Measurements from ENCODE around the gene PDE9A.

Gene PDE9A

DNA sequence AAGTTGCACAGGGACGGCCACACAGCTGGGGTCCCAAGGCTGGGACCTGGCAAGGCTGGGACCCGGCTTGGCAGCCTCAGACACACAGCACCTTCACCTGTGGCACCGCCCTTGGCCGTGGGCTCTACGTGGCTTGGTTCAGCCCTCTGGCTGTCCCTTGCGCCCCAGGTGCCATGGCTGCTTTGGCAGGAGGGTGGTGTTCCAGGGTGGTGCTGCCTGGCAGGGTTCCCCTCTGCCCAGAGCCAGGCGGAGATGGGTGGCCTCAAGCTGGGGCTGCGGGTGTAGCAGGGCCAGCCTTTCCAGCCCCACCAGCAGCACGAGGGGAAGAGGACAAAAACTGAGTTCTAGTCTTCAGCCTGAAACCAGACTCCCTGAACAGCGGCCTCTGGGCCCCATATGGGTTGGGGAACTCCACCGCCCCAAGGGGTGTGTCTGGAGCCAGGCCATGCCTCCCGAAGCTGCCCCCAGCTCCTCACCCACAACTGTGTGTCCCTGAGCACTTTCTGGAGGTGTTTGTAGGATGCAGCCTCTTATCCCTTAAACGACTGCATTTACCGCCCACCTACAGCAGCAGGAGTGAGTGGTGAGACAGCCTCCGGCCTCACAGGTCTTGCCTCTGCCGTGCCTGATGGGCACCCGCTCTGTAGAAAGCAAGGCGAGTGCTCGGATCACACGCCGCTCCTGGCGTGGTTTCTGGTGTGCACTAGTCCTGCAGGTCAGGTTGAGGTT lies 92.3 kb downstream of the PDE9A start:
- DNase-seq: no peak

DNA sequence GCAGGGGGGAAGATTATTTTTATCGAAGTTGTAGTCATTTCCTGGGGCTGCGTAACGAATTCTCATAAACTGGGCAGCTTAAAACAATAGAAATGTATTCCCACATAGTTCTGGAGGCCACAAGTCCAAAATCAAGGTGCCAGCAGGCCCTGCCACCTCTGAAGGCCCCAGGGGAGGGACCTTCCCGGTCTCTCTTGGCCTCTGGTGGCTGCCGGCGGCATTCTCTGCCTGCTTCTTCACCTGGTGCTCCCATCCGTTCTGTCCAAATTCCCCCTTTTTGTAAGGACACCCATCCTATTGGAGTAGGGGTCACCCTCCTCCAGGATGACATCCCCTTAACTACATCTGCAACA lies 92.8 kb downstream of the PDE9A start:
- DNase-seq: no peak

DNA sequence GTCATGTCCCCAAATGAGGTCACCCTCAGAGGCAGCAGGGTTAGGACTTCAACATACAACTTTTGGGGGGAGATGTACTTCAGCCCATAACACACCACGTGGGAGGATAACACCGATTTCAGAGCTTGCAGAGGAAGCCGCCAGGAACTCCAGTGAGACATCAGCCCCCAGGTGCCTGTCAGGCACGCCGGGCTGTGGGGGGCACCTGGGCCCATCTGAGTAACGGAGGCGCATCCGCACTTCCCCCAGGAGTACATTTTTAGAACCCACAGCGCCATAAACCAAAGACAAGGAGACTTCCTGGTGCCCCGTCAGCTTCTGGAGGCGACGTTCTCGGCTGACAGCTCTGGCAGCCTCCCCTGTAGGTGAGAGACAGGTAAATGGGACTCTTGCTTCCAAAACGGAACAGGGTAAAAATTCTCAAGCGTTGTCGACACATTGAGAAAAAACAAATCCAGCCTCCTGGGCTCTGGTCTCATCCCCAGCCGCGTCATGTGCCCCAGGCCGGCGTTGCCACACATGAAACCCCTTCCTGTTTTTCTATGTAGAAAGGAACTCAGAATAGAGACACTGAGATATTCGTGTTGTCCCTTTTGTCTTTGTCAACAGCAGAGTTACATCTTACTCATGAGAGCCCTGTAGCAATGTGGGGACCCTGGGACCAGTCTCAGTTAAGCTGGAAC lies 93.3 kb downstream of the PDE9A start:
- DNase-seq: no peak

DNA sequence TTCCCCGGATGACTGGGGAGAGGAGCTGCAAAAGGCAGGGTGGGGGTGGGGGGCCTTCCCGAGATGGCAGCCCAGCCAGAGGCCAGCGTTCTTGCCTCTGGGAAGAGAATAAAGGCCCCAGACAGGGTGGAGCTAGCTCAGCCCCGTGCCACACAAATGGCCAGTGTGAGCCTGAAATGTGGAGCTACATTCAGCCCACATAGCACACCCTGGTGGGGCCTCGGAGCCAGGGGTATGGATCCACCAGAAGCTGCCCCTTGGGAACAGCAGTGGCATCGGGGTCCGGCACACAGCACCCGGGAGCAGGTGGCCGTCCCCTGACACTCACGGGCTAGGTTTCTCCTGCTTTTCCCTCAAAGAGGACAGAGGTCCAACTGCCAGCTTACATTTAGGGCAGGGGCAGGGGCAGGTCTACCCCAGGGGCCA lies 93.9 kb downstream of the PDE9A start:
- DNase-seq: peak; percentile 18

DNA sequence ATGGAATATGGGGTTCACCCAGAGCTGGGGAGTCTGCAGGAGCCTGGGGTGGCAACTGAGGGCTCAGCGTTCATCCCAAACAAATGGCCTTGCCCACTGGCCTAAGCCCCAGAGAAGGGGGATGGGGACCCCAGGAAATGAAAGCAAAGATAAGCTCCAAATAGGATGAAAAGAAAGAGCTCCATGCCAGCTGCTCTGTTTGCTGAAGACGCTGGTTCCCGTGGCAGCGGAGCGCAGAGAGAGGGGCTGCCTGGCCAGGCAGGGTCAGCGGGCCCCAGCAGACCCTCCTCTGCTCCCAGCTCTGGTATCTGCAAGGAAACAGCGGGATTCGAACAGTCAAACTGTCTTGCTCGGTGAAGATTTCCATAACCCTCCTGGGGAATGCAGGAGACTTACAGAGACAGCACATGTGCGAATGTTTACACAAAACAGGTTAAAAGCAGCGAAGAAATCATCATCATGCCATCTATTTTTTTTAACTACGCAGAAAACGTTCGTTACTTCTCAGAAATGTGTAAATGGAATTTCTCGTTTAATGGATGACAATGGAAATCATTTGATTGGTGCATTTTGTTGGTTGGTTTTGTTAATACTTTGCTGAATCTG lies 94.4 kb downstream of the PDE9A start:
- no peak for DNase-seq

DNA sequence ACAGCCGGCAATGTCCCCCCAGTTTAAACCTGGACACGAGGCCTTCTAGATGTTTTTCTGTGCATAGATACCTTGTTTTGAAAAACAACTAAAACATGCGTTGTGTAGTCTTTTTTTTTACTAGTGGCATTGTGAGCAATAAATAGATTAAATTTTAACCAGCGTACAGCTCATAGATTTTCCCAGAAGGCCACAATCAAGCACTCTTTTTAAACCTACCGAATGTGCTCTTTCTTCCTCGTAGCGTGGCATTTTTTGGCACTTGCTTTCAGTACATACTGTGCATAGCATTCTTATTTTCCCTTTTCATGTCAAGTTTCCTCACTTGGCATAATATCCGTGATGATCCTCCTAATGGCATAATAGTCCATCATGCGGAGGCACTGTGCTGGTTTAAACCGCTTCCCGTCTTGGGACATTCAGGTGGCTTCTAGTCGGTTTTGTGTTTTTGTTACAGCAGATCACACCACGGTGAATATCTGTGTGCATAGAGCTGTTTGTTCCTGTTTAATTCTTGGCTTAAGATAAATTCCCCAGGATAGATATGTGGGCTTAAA lies 95.3 kb downstream of the PDE9A start:
- DNase-seq: no peak

DNA sequence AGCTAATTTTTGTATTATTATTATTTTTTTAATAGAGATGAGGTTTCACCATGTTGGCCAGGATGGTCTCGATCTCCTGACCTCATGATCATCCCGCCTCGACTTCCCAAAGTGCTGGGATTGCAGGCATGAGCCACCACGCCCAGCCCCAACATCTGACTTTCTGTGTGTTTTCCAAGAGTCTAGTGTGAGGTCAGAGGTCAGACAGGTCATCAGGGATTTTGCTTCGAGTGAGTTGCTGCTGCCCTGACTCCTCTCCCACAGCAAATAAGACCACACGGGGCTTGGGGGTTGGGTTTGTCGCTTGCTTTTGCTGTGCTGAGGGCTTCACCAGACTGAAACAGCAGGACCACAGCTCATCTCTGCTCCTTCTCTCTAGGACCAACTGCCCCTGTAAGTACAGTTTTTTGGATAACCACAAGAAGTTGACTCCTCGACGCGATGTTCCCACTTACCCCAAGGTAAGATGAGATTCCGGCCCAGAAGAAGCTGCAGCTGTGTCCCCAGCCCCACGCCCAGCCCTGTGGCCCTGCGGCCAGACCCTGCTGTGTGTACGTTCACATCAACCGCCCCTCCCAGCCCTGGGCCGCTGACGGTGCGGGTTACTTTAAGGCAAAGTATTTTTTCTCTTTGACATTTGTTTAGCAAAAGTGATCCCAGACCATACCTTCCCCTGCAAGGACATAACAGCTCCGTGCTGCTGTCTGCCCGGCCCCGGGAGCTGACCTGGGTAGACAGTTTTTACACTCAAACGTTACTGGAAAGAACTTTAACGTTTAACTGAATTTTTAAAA lies 97.5 kb downstream of the PDE9A start:
- DNase-seq: no peak

DNA sequence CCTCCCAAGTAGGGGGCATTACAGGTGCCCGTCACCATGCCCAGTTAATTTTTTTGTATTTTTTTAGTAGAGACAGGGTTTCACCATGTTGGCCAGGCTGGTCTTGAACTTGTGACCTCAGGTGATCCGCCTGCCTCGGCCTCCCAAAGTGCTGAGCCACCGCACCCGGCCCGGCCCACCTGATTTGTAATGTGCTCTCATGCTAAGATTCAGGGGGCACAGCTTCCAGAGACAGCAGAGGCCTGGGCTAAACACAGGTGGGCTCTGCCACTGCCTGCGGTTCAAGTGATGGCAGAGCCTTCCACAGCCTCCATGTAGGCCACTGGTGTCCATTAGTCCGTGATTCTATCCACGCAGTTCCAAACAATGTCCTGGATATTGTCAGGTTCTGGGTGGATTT lies 98.4 kb downstream of the PDE9A start:
- DNase-seq: no peak

DNA sequence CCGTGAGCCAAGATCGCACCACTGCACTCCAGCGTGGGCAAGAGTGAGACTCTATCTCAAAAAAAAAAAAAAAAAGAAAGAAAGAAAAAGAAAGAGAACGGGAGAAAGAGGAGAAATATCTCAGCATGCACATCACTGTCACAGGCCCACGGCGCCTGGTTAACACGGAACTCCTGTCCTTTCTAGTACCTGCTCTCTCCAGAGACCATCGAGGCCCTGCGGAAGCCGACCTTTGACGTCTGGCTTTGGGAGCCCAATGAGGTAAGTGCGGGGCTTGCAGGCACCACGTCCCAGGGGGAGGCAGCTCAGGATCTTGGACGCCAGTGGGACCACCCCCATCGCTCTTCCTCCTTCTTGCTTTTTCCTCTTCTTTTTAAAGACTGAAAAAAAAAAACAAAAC lies 100.4 kb downstream of the PDE9A start:
- no peak for DNase-seq

DNA sequence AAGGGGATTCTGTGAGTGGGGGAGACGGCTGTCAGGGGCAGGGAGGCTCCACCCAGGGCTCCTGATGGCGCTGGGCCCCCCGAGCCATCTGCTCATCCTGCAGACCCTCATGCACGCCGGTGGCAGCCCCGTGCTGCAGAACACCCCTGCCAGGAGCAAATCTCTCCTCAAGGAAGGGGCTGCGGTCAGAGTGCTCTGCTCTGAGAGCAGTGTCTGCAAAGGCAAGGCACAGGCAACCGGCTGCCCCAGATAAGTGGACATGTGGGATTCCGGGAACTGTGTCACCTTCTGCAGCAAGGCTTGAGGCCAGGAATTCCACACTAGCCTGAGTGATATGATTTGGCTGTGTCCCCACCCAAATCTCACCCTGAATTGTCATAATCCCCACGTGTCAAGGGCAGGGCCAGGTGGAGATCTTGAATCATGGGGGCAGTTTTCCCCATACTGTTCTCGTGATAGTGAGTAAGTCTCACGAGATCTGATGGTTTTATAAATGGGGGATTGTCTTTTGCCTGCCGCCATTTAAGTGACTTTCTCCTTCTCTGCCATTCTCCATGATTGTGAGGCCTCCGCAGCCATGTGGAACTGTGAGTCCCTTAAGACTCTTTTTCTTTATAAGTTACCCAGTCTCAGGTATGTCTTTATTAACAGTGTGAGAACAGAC lies 101.0 kb downstream of the PDE9A start:
- DNase-seq: no peak

DNA sequence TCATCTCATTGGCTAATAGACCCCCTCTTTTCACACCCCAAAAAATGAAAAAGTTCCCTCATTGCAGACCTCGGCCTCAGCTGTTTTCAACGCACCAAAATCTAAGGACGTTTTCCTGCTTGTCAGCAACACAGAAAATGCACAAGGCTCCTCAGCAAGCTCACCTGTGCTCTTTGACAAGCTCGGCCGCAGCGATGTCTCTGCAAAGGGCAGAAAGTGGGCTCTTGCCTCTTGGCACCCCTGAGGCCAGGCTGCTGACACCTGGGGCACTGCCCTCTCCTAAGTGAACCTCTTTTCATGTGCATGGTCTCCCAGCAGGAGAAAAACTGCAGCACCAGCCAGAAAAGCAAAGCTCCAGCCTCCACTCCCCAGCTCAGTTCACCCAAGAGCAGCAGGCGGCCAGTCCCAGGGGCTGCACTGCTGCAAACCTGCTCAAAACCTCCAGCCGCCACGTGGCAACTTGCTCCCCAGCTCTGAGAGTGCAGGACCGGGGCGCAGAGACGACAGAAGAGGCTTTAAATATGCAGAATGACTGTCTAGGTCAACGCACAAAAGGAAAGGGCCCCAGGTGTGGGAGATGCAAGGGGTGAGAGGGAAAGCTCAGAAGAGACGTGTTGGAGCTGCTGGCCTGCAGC lies 101.7 kb downstream of the PDE9A start:
- no peak for DNase-seq

DNA sequence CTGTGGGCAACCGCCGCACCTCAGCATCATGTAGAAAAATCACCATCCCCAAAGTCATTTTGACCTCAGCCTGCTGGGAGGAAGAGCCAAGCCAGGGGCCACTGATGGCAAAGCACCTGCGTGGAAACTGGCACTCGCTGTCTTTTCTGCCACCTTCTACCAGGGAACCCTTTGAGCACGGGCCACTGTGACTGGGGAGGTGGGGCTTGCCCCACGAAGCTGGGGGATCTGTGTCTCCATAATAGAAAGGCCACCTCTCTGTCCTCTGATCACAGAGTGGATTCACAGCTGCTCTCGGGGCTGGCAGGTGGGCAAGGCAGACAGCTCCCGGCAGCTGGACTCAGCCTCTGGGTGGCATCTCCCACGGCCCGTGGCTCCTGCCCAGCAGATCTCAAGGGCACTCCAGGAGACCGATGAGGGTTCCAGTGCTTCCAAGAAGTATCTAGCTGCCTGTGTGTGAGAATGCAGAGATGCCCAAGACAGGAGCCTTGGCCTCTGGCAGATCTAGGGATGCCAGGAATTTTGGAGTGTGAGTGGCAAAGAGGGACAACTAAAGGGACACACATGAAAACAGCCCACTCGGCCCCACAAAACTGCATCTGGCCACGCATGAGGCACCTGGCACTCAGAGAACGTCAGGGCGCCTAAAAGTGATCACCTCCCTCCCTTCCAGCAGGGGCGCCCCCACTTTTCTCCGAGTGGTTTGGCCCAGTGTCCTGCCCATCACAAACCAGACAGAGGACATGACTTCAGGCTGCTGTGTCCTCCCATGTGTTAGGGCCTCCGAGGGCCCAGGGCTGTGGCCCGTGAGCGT lies 102.6 kb downstream of the PDE9A start:
- DNase-seq: no peak

DNA sequence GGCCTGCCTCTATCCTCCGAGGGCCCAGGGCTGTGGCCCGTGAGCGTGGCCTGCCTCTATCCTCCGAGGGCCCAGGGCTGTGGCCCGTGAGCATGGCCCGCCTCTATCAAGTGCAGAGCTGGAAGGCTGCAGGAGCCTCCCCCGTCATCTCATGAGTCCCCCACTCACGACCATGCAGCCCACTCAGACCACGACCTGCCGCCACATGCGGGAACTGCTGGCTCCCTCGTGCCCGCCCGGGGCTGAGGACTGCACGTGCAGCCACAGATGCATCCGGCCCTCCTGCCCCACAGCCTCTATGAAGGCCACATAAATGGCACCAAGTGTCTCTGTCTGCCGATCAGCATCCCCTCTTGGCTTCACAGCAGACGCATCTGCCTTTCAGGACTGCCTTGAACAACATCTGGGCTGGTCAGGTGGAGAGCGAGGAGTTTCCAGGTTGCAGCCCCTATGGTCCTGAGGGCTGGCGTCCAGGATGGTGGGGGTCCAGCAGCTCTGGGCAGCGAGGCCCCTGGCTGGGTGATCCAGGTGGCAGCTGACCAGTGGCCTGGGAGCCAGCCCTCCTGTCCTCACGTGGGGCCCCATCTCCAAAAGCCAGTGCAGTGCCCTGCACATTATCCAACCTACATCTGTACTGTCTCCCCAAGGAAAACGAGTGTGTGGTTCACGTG lies 103.3 kb downstream of the PDE9A start:
- DNase-seq: no peak

DNA sequence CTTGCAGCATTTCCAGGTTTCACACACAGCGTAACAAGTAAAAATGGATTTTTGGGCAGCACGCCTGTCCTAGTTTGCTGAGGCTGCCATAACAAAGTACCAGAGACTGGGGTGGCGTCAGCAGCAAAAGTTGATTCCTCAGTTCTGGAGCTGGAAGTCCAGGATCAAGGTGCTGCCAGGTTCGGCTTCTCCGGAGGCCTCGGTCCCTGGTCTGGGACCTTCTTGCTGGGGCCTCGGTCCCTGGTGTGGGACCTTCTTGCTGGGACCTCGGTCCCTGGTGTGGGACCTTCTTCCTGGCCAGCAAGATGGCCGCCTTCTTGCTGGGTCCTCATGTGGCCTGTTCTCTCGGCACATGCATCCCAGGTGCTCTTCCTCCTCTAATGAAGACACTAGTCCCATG lies 104.0 kb downstream of the PDE9A start:
- DNase-seq: no peak

DNA sequence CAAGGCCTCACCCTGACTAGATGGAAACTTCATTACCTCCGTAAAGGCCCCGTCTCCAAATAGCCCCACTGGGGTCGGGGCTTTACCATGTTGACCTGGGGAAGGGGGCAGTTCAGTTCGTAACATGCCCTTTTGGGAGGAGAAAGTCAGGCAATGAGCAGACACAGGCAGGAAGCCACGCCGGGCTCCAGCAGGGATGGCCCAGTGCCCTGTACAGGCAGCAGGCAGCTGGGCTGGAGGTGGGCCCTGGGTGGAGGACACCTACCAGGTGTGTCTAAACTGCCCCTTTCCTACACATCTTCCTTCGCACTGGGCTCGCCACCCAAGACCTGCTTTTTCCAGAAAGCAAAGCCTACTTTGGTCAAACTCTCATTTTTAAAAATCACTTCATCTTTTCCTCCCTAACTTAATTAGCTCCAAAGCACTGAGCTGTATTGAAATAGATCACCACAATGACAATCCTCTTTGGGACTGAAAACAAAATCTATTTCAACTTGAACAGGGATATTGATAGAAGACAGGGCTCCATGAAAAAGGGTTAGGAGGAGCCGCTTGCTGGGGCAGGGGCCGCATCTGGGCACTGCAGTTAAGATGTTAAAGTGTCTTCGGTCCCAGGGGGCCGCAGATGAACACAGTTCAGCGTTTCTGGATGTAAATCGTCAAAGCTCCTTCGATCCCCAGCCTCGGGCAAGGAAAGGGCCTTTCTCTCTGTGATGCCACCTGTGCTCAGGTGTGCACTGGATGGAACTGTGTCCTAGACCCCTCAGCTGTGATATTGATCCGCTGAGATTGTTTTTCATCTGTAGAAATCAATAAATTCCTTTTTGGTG lies 104.6 kb downstream of the PDE9A start:
- DNase-seq: no peak

DNA sequence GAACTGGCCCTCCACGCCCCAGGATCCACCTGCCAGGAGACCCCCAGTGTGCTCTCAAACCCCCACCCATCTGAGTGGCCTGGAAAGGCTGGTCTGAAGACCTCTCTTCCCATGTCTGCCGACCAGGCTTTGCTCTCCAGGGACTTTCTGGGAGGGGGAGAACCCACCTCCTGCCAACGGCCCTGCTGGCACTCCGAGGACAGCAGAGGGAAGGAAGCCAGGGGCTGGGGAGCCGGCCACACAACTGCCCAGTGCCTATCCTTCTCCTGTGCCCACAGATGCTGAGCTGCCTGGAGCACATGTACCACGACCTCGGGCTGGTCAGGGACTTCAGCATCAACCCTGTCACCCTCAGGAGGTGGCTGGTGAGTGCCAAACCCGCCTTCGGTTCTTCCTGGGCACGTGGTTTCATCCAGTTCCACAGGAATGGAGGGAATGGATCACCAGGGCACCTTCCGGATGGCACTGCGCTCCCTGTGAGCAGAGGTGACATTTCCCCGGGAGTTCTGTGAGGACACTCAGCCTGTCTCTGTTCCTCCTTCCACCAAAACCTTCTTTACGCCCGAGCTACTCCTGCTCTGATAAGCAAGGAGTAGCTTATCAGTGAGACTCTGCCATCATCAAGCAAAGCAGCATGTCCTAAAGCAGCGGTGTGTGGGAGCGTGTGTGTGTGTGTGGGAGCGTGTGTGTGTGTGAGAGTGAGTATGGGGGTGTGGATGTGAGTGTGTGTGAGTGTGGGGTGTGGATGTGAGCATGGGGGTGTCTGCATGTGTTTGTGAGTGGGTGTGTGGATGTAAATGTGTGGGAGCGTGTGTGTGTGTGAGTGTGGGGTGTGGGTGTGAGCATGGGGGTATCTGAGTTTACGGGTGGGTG lies 105.5 kb downstream of the PDE9A start:
- DNase-seq: no peak

DNA sequence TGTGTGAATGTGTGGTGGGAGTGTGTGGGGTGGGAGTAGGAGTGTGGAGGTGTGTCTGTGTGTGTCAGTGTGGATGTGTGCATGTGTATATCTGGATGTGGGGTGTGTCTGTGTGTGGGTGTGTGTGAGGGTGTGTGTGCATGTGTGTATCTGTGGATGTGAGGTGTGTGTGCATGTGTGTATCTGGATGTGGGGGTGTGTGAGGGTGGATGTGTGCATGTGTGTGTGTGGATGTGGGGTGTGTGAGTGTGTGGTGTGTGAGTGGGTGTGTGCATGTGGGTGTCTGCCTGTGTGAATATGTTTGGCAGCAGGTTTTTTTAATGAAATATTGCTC lies 106.1 kb downstream of the PDE9A start:
- no peak for DNase-seq

DNA sequence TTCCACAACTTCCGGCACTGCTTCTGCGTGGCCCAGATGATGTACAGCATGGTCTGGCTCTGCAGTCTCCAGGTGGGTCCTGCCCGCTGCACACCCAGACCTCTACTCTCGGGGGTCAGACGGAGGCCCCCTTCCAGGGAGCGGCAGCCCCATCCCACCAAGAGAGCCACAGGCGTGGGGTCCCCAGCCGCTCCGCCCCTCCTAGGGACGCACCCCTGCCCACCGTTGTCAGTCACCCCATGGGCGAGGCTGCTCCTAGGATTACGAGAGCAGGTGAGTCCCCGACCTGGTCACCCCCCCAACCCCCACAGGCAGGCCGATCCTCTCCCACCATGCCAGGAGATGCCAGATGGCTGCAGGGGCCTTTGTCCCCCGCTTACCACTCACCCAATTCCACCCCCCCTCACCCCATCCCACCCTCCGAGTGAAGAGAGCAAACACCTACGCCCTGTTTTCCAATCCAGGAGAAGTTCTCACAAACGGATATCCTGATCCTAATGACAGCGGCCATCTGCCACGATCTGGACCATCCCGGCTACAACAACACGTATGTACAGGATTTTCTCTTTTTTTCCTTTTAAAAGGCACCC lies 107.0 kb downstream of the PDE9A start:
- no peak for DNase-seq
